Muscle of back (tissue), 13 donors: ENCODE results near the gene MFSD6. TPM values are rescaled to one million over a fixed set of nuclear protein-coding genes. Genes with fewer than 3 reads are reported as not detected.
"Not testable (repeated sequence)": the region's sequence is repeated elsewhere in the genome, so short reads cannot be mapped to it uniquely, and the experiment has no call there.

Source experiments
- DNase-seq, 3 donors: peaks; one replicate each; pipeline versions ENCODE4 v3.0.0 to v3.0.0-alpha.2; 2013
- long read RNA-seq, 9 donors: transcript quantifications; one replicate each; lab custom pipeline, GENCODE V29; 2026
- polyA plus RNA-seq, 10 donors: library from polyadenylated mRNA; unstranded; fragments of 120-200 nt; gene quantifications; one replicate each; pipeline ENCODE4 v1.2.1, GENCODE V29; 2013; ENCODE audit not compliant: insufficient read length in 10 of 10

MFSD6 gene
- polyA plus RNA-seq, result 10 to 100 TPM in 6 of 10 donors, 1 to 10 TPM in 4; 7.6 to 13.6 (median 10.3) TPM
- long read RNA-seq, donor 1, full-length matches to known transcripts, result 3 of 8 reads
- long read RNA-seq, donor 1, partial matches to known transcripts, result 5 of 8 reads
- long read RNA-seq, donor 1, other reads (novel, unspliced or antisense), result 0 of 8 reads
- long read RNA-seq, donor 2, full-length matches to known transcripts, result 1 of 1 reads
- long read RNA-seq, donor 2, partial matches to known transcripts, result 0 of 1 reads
- long read RNA-seq, donor 2, other reads (novel, unspliced or antisense), result 0 of 1 reads
- long read RNA-seq, donor 3, result 0 reads
- long read RNA-seq, donor 4, result 0 reads
- long read RNA-seq, donor 5, result 0 reads
- long read RNA-seq, donor 6, full-length matches to known transcripts, result 3 of 3 reads
- long read RNA-seq, donor 6, partial matches to known transcripts, result 0 of 3 reads
- long read RNA-seq, donor 6, other reads (novel, unspliced or antisense), result 0 of 3 reads
- long read RNA-seq, donor 7, full-length matches to known transcripts, result 1 of 1 reads
- long read RNA-seq, donor 7, partial matches to known transcripts, result 0 of 1 reads
- long read RNA-seq, donor 7, other reads (novel, unspliced or antisense), result 0 of 1 reads
- long read RNA-seq, donor 8, result 0 reads
- long read RNA-seq, donor 9, full-length matches to known transcripts, result 2 of 2 reads
- long read RNA-seq, donor 9, partial matches to known transcripts, result 0 of 2 reads
- long read RNA-seq, donor 9, other reads (novel, unspliced or antisense), result 0 of 2 reads

DNA sequence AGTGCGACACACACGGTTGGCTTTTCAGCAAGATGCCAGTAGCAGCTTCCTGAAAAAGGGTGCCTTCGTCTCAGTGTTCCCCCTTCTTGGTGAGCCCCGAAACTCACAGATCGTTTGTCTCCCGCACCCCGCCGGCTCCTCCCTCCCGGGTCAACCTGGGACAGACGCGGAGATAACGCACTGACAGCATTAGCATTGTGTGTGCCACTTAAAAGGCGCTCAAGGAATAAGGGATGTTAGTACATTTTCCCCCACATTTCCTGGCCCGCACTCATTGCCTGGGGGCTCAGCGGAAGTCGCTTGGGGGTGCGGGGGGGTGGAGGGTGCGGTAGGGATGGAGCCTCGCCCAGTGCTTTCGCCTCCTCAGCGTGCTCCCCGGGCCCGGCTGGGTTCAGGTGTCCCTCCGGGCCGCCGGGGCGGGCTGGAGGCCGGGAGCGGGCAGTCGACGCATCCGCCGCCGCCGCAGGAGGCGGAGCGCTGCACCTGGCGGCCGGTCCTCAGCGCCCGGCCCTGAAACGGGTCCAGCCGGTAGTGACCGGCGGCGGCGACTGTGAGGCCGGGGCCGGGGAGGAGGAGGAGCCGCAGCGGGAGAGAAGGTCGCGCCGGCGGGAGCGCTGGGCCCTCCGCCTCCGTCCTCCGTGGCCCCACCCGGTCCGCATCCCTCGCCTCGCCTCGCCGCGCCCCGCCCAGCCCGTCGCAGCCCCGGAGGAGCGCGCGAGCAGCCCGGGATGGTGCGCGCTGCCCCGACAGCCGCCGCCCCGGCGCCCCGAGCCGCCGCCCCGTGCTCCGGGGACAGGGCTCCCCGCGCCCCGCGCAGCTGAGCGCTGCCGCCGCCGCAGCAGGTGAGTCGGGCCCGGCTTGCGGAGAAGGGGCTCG is at the start of gene MFSD6:
Gene MFSD6 (plus strand): TSS at position 694 of the 876 bp plus-strand sequence. CDS start 27,675 bp downstream, outside the sequence.
- DNase-seq, result peak in 2 of 3 donors; percentile 25 to 64

GRCh38 chr2:190358655-190359448 is 49.3 kb upstream of the MFSD6 start:
- not testable (repeated sequence) for DNase-seq

DNA sequence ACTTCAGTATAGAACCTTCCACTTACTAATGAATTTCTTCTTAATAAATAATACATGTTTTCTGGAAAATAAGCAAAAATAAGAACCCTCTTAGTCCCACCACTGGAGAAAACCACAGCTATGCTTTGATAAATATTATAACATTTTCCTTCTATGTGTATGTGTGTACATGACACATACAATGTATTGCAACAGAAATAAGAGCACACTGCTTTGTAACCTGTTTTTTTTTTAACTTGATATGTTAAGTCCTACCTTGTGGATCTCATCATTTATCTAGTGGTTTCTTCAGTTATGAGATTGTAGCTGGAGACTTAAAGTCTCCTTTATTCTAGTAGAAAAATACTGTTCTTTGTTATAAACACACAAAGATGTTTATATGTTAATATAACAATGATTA is 47.6 kb upstream of the MFSD6 start:
- no peak for DNase-seq

DNA sequence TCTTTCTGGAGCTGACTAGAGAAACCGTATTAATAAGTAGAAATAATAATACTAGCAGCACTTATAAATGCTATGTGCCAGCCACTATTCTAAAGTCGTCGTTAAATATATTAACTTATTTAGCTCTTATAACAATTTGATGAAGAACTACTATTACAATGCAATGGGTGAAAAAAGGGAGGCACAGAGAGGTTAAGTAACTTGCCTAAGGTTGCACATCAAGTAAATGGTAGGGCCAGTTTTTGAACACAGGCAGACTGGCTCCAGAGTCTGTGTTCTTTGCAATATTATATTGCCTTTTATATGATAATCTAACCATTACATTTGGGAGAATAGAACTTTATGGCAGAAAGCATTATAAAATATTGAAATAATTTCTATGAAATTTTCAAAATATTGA is 47.2 kb upstream of the MFSD6 start:
- DNase-seq, result no peak

DNA sequence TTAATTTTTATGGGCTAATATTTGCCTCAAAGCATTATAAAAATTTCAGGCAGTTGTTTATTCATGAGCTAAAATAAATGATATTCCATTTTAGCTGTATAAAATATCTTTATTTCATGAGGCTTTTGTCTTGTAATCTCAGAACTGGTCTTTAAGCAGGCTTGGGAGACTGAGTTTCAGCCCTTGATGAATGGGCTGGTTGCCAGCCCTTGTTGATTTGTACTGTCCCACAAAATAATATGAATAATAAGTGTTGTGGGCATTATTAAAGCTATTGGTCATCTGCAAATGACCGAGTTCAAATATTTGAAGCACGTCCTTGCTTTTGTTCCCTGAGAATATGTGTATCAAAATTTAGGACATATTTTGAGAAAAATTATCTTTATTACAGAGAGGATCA is 46.6 kb upstream of the MFSD6 start:
- DNase-seq, result no peak

DNA sequence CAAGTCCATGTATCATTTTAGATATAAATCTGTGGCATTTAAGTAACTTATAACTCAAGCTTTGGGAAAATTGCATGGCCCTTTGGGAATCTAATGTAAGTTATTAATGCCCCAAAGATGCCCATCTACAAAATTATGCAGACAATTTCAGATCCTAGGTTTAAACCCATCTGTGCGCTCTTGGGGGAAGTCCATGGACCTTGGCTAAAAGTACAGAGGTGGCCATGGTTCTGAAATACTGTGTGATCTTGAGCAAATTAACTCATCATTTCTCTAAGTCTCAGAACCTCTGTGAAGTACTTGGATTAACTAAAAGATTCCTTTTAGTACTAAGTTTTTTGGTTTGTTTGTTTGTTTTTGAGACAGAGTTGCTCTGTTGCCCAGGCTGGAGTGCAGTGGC is 45.3 kb upstream of the MFSD6 start:
- DNase-seq, result no peak

GRCh38 chr2:190365499-190366204 is 42.5 kb upstream of the MFSD6 start:
- DNase-seq, result no peak

DNA sequence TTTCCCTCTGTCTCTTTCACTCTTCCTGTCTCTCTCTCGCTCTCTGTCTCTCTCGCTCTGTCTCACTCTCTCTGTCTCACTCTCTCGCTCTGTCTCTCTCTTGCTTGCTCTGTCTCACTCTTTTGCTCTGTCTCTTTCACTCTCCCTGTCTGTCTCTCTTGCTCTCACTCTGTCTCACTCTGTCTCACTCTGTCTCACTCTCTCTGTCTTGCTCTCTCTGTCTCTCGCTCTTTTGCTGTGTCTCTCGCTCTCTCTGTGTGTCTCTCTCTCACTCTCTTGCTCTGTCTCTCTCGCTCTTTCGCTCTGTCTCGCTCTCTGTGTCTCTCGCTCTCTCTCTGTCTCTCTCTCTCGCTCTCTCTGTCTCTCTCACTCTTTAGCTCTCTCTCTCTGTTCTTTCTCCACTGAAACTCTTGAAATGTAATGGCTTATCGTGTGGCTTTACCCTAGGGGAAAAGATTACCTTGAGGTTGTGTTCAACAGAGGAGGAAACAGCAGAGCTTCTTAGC is 41.9 kb upstream of the MFSD6 start:
- DNase-seq, result no peak

GRCh38 chr2:190367091-190367490 is 41.1 kb upstream of the MFSD6 start:
- no peak for DNase-seq

GRCh38 chr2:190369635-190370034 is 38.5 kb upstream of the MFSD6 start:
- DNase-seq, result no peak

DNA sequence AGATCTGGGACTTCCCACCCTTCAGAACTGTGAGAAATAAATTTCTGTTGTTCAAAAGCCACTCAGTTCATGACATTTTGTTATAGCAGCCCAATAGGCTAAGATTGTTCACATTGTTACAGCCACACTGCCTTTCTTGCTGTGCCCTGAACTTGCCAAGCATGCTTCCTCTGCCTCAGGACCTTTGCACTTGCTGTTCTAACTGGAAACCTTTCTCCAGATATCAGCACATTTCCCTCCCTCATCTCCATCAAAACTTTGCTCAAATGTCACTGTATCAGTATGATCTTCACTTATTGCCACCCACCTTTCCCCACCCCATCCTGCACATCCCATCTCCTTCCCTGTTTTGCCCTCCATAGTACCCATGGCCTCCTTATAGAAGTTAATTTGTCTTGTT is 32.1 kb upstream of the MFSD6 start:
- DNase-seq, result no peak

DNA sequence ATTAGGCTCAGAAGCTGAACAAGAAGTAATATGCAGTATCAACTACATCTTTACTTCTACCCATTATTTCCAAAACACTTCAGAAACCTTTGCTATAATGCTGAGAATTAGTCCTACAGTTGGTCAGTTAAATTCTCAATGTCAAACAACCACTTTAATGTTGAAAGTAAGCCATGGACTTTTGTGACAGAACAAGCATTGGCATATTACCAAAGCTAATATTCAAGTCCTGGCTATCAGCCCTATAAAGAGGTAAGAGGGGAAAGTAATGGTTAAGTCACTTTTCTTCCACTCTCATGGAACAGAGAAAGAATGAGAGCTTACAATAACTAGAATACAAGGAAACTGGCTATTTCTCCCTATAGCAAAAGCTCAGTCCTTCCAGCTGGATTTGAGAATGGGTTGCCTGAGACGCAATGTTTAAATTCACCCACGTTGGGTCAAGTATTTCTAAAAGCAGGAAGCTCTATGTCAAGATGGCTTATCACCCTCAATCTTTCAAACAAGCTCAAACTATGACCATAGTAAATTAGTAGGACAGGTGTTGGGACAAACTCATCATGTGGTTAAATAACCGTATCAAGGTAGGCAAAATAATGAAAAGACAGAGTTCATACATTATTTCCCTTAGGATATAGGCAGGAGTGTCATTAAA is 31.4 kb upstream of the MFSD6 start:
- DNase-seq, result no peak

DNA sequence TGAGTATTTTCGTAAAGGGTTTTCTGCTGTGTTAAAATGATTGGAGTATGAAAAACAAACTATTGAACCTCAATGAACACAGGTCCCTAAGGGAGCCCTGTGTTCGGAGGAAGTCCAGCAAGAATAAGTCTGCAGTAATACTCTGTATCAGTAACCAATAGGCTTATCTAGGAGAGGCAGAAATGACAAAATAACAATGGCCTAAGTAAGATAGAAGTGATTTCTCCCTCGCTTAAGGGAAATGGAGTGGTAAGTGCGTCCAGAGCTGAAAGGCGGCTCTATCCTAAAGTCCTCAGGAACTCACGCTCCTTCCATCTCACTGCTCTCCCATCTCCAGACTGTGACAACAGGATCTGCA is 29.3 kb upstream of the MFSD6 start:
- DNase-seq, result no peak

- peak; percentile 47 to 84 (median 68) for DNase-seq
Observed at GRCh38 chr2:190379249-190379964, 28.7 kb upstream of the MFSD6 start.

DNA sequence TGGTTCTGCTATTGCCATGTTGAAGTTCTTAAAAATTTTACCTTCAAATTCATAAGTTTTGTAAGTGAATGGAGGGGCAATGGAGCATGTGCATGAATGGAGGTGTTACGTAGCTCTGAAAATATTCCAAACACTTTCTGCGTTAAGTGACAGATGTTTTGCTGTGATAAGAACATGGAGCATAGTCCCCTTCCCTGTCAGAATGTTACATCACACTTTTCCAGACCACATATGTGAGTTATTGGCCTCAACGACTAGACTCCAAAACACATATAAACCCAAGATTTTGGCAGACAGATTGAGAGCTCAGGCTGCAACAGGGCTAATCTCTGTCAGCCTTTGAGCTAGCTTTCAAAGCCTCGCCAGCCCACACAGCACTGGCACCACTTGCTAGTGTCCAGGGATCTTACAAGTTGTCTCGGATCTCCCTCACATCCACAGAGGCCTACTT is 27.2 kb upstream of the MFSD6 start:
- DNase-seq, result no peak

DNA sequence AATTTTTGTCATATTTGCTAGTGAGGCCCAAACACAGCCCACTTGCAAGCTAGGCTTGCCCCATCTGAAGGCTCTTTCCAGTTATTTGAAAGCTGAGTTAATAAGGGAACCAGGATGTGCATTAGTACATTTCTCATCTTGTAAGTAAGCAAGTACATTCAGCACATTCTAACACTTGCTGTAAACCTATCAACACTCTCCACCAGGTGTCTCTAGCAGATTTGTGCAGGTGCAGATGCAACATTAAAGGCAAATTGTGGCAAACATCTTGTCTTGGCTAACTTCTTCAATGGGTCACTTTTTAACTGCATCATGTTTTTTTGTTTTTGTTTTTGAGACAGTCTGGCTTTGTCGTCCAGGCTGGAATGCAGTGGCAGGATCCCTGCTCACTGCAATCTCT is 25.3 kb upstream of the MFSD6 start:
- peak in 2 of 3 donors; percentile 29 to 51 for DNase-seq

DNA sequence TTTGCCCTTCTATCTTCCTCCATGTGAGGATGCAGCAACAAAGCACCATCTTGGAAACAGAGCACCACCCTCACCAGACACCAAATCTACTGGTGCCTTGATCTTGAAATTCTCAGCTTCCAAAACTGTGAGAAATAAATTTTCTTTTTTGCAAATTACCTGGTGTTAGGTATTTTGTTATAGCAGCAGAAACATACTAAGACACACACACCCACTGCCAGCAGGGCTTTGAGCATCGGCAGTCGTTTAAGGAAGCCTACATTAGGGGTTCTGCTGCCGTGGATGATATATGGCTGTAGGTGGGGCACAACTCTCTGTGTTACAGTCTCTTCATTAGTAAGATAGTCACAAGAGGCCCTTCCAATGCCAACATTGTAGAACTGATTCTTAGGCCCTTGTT is 20.7 kb upstream of the MFSD6 start:
- DNase-seq, result no peak

GRCh38 chr2:190396271-190396670 is 11.9 kb upstream of the MFSD6 start:
- DNase-seq, result no peak

DNA sequence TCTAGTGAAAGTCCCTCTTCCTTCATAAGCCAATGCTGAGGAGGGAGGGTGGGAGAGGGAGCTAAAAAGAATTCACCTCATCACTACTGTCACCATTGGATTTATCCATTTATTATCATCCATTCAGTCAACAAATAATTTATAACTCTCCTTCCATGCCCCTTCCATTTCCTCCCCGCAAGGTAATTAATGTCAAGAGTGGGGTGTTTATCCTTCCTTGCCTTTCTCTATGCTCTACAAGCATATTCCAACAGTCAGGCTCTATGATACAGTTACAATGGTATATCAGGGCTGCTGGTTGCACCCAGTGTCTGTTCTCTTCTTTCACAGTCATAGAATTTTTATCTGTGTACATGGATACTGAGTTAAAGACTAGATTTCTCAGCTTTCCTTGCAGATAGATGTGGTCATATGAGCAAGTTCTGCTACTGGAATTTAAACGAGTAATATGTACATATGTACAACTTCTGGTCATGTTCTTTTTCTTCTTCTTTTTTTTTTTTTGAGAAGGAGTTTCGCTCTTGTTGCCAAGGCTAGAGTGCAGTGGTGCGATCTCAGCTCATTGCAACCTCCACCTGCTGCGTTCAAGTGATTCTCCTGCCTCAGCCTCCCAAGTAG is 5.1 kb upstream of the MFSD6 start:
- DNase-seq, result no peak
